GM12878 (cell line): ENCODE results near the gene REL. TPM values are rescaled to one million over a fixed set of nuclear protein-coding genes. Genes with fewer than 3 reads are reported as not detected.

ENCODE experiments used
- BACH1 ChIP-seq: fragments of 450-650 bp; IDR thresholded peaks from 2 replicates; pipeline ENCODE4 v1.6.1; 2017; ENCODE audit warnings: mild to moderate bottlenecking, borderline replicate concordance
- CBX5 ChIP-seq: sonication (generic); IDR thresholded peaks from 2 replicates; pipeline ENCODE4 v1.6.1; 2016; ENCODE audit warnings: low read depth, moderate library complexity, mild to moderate bottlenecking, inconsistent platforms
- CEBPB ChIP-seq, 2 experiments: fragments of 150-350 bp in 1 of 2; IDR thresholded peaks; 2 replicates each; pipeline ENCODE4 v1.6.1; 2012 to 2014; ENCODE audit warnings: low read depth in 2 of 2, low read length in 2 of 2, borderline replicate concordance in 1 of 2, inconsistent platforms in 1 of 2
- CREB1 ChIP-seq: IDR thresholded peaks from 2 replicates; pipeline ENCODE4 v1.6.1; 2012; ENCODE audit warnings: low read depth, mild to moderate bottlenecking, inconsistent platforms
- CTCF ChIP-seq, 3 experiments: IDR thresholded peaks in 2 of 3; conservative IDR thresholded peaks in 1 of 3; 2 replicates each; pipeline ENCODE4 v1.5.1; 2011; ENCODE audit warnings: low read depth in 3 of 3, low read length in 3 of 3, mild to moderate bottlenecking in 3 of 3, control low read depth in 2 of 3, moderate library complexity in 2 of 3, inconsistent platforms in 1 of 3, mixed read lengths in 1 of 3; ENCODE audit not compliant: control insufficient read depth in 2 of 3, insufficient read depth in 1 of 3; ENCODE audit errors: extremely low read depth in 1 of 3
- E2F4 ChIP-seq: IDR thresholded peaks from 2 replicates; pipeline ENCODE4 v1.6.1; 2012; ENCODE audit warnings: low read depth, low read length, improper control_type of control experiment
- ESRRA ChIP-seq: IDR thresholded peaks from 2 replicates; pipeline ENCODE4 v1.6.1; 2012; ENCODE audit warnings: mild to moderate bottlenecking, low read length, improper control_type of control experiment
- FOS ChIP-seq: IDR thresholded peaks from 3 replicates; pipeline ENCODE4 v1.6.1; 2011; ENCODE audit warnings: borderline replicate concordance; ENCODE audit not compliant: insufficient read length; ENCODE audit errors: extremely low read depth
- KDM1A ChIP-seq: fragments of 200-600 bp; sonication (generic); IDR thresholded peaks from 2 replicates; pipeline ENCODE4 v1.6.1; 2016; ENCODE audit warnings: borderline replicate concordance
- MEF2A ChIP-seq: IDR thresholded peaks from 2 replicates; pipeline ENCODE4 v1.6.1; 2011; ENCODE audit warnings: low read depth, mild to moderate bottlenecking, low read length, moderate library complexity; ENCODE audit not compliant: insufficient read depth
- MTA2 ChIP-seq: fragments of 450-650 bp; IDR thresholded peaks from 2 replicates; pipeline ENCODE4 v1.6.1; 2016; ENCODE audit warnings: low read depth, mild to moderate bottlenecking, moderate library complexity
- NFXL1 ChIP-seq: fragments of 450-650 bp; IDR thresholded peaks from 2 replicates; pipeline ENCODE4 v1.6.1; 2017; ENCODE audit warnings: antibody characterized with exemption, mild to moderate bottlenecking, borderline replicate concordance
- NR2C1 ChIP-seq: fragments of 450-650 bp; IDR thresholded peaks from 2 replicates; pipeline ENCODE4 v1.6.1; 2017; ENCODE audit warnings: antibody characterized with exemption, mild to moderate bottlenecking, moderate library complexity
- PKNOX1 ChIP-seq: fragments of 450-650 bp; IDR thresholded peaks from 2 replicates; pipeline ENCODE4 v1.6.1; 2016; ENCODE audit warnings: mild to moderate bottlenecking
- PRDM15 ChIP-seq: fragments of 450-650 bp; formaldehyde crosslinking; IDR thresholded peaks from 2 replicates; pipeline ENCODE4 v1.4.0; 2020; ENCODE audit warnings: mild to moderate bottlenecking, moderate library complexity
- SKIL ChIP-seq: fragments of 450-650 bp; IDR thresholded peaks from 2 replicates; pipeline ENCODE4 v1.6.1; 2017; ENCODE audit warnings: mild to moderate bottlenecking, low read depth, inconsistent platforms; ENCODE audit not compliant: poor library complexity, severe bottlenecking
- SMC3 ChIP-seq: IDR thresholded peaks from 2 replicates; pipeline ENCODE4 v1.6.1; 2011; ENCODE audit warnings: low read length, improper control_type of control experiment, borderline replicate concordance
- SREBF1 ChIP-seq: IDR thresholded peaks from 2 replicates; pipeline ENCODE4 v1.6.1; 2012; ENCODE audit warnings: mild to moderate bottlenecking, low read length
- polyA plus RNA-seq, 11 experiments: library from polyadenylated mRNA; depleted of rRNA in 4 of 11; unstranded in 6 of 11; stranded (reverse) in 5 of 11; fragments of >200 nt; fragmentation: Nextera tagmentation in 4 of 11; fragmentation: Illumina TruSeq in 1 of 11; extraction: Ambion mirVana in 4 of 11; extraction: Trizol in 1 of 11; gene quantifications; 1 replicate in 1 of 11; 2 replicates in 10 of 11; pipeline versions ENCODE4 v1.2.1 to v1.2.3, GENCODE V29; 2011 to 2016; ENCODE audit warnings: inconsistent platforms in 2 of 11, missing spikeins in 2 of 11, low read depth in 1 of 11
- total RNA-seq, 4 experiments: library from RNA; depleted of rRNA in 3 of 4; stranded (reverse); fragments of >200 nt in 3 of 4; fragmentation: Illumina TruSeq in 1 of 4; extraction: Trizol in 1 of 4; gene quantifications; 2 replicates each; pipeline versions ENCODE4 v1.2.1 to v1.2.3, GENCODE V29; 2013 to 2021

REL gene
- total and polyA plus RNA-seq, 10 of the 15 experiments (the other 5 are each of a cell fraction or from before 2014, with no cell fraction given): 6.3 to 52.4 (median 26.6) TPM

- no peak for TF ChIP-seq NR2C1
- peak in 1 of 2 experiments; percentile 56; a peak in 1 of 4 replicates for TF ChIP-seq CEBPB (IDR thresholded peaks at IDR 0.05; ENCODE audit: borderline replicate concordance in 1 of 2, low read depth in 2 of 2, low read length in 2 of 2)
- no peak; the same call in 1 of the 2 replicates for TF ChIP-seq SMC3
- TF ChIP-seq FOS: no peak
- peak; percentile 84 for TF ChIP-seq CREB1
- no peak for TF ChIP-seq PRDM15 (CRISPR knock-in tag)
- TF ChIP-seq CTCF (IDR thresholded peaks at IDR 0.05 in 2 of 3, conservative IDR thresholded peaks at IDR 0.05 in 1 of 3; ENCODE audit: control insufficient read depth in 2 of 3, extremely low read depth in 1 of 3, insufficient read depth in 1 of 3, low read depth in 3 of 3, low read length in 3 of 3): no peak
- TF ChIP-seq BACH1: no peak
- no peak for TF ChIP-seq NFXL1
- TF ChIP-seq E2F4: no peak
- TF ChIP-seq MTA2: peak; percentile 93
- no peak for TF ChIP-seq KDM1A
- TF ChIP-seq ESRRA: no peak
- no peak for TF ChIP-seq SREBF1
- no peak for TF ChIP-seq PKNOX1
- peak; percentile 63; the same call in 1 of the 2 replicates for TF ChIP-seq CBX5
- TF ChIP-seq MEF2A: peak; percentile 97
- TF ChIP-seq SKIL: peak; percentile 81
Observed at GRCh38 chr2:60966507-60967405, 85.4 kb downstream of the REL start (continued).
